K562 (cell line): ENCODE measurements around the gene WASF3. TPM values are rescaled to one million over a fixed set of nuclear protein-coding genes. Genes with fewer than 3 reads are reported as not detected.

Experiments used
- ATAC-seq: fragments of 200-7000 bp; cut with Tn5 transposase; 3 replicates; pipeline ENCODE4 v1.9.1; 2020; ENCODE audit warnings: moderate library complexity
- BruUV-seq: library from RNA; stranded (reverse); fragments of 400-500 nt; replicated peaks from 2 replicates; lab custom pipeline; 2021; lab: Mats Ljungman, UMichigan
- CTCF ChIA-PET: fragments of 300-600 bp; formaldehyde crosslinking; extraction: SDS; loops from one replicate; lab custom pipeline; 2021; ENCODE audit warnings: low intra/inter-chr PET ratio; lab: Yijun Ruan, JAX
- POLR2A ChIA-PET: fragments of 300-600, 350-650 bp; sonication (Branson Sonifier 250); formaldehyde crosslinking; extraction: SDS; loops from one replicate; lab custom pipeline; 2021; ENCODE audit warnings: antibody characterized with exemption, inconsistent platforms; lab: Yijun Ruan, JAX
- DNase-seq, 4 experiments: peaks; one replicate each; pipeline versions ENCODE4 v3.0.0 to v3.0.0-alpha.2; 2011 to 2018; ENCODE audit warnings: low spot score in 3 of 4, mixed read lengths in 3 of 4; ENCODE audit errors: extremely low read depth in 1 of 4
- FAIRE-seq: peaks from 2 replicates; lab custom pipeline; 2011; peaks lifted over from hg19 to GRCh38; lab: Jason Lieb, UNC
- H2AFZ ChIP-seq: 2 replicates; pipeline ENCODE4 v1.6.0; 2011; ENCODE audit warnings: low read depth, low read length, control low read depth, inconsistent platforms
- H3K27ac ChIP-seq: fragments of 200-600 bp; 3 replicates; pipeline ENCODE4 v1.8.0; 2011; ENCODE audit warnings: low read depth, mild to moderate bottlenecking, control low read depth, inconsistent platforms, low read length, moderate library complexity, mixed read lengths; ENCODE audit errors: extremely low read depth
- H3K27me3 ChIP-seq, 2 experiments: fragments of 300-600 bp in 1 of 2; 2 replicates in 1 of 2; 3 replicates in 1 of 2; pipeline versions ENCODE4 v1.6.0 to v1.8.0; 2011; ENCODE audit warnings: inconsistent platforms in 2 of 2, low read length in 2 of 2, mild to moderate bottlenecking in 1 of 2, mixed read lengths in 1 of 2, moderate library complexity in 1 of 2; ENCODE audit not compliant: control insufficient read depth in 2 of 2, insufficient read depth in 2 of 2
- H3K36me3 ChIP-seq: fragments of 300-600 bp; 3 replicates; pipeline ENCODE4 v1.8.0; 2011; ENCODE audit warnings: mild to moderate bottlenecking, low read length, inconsistent platforms; ENCODE audit not compliant: control insufficient read depth, insufficient read depth
- H3K4me1 ChIP-seq, 2 experiments: fragments of 200-600 bp in 1 of 2; replicated peaks in 1 of 2; 2 replicates in 1 of 2; 3 replicates in 1 of 2; pipeline versions ENCODE4 v1.5.1 to v1.8.0; 2011; ENCODE audit warnings: inconsistent platforms in 2 of 2, low read length in 2 of 2, mild to moderate bottlenecking in 1 of 2, mixed read lengths in 1 of 2, moderate library complexity in 1 of 2; ENCODE audit not compliant: control insufficient read depth in 2 of 2, insufficient read depth in 2 of 2
- H3K4me2 ChIP-seq: 2 replicates; pipeline ENCODE4 v1.6.1; 2011; ENCODE audit warnings: low read length, control low read depth, inconsistent platforms, mixed read lengths; ENCODE audit not compliant: insufficient read depth
- H3K4me3 ChIP-seq: fragments of 200-600 bp; sonication (generic), shearing (Covaris generic); 2 replicates; pipeline ENCODE4 v1.5.1; 2016; ENCODE audit warnings: control low read depth, inconsistent platforms
- H3K79me2 ChIP-seq: fragments of 200-600 bp; 3 replicates; pipeline ENCODE4 v1.8.0; 2011; ENCODE audit warnings: low read length, inconsistent platforms; ENCODE audit not compliant: control insufficient read depth, insufficient read depth
- H3K9ac ChIP-seq, 2 experiments: 2 replicates each; pipeline versions ENCODE4 v1.6.0 to v1.6.1; 2011; ENCODE audit warnings: low read depth in 2 of 2, low read length in 2 of 2, control low read depth in 1 of 2, inconsistent platforms in 1 of 2, mild to moderate bottlenecking in 1 of 2, mixed read lengths in 1 of 2; ENCODE audit not compliant: insufficient read depth in 1 of 2
- H3K9me1 ChIP-seq: one replicate; pipeline ENCODE4 v1.6.0; 2011; ENCODE audit warnings: inconsistent platforms, mild to moderate bottlenecking, low read length, moderate library complexity; ENCODE audit not compliant: control insufficient read depth, insufficient read depth
- H3K9me3 ChIP-seq: replicated peaks from 2 replicates; pipeline ENCODE4 v1.5.1; 2011; ENCODE audit warnings: low read depth, low read length, inconsistent platforms; ENCODE audit not compliant: control insufficient read depth, insufficient read depth
- H4K20me1 ChIP-seq: replicated peaks from 2 replicates; pipeline ENCODE4 v1.6.1; 2011; ENCODE audit warnings: low read length, inconsistent platforms, mixed read lengths; ENCODE audit not compliant: control insufficient read depth, insufficient read depth
- ADNP ChIP-seq: fragments of 200-800 bp; sonication (Bioruptor generic); IDR thresholded peaks from 2 replicates; pipeline ENCODE4 v1.6.1; 2016; ENCODE audit warnings: missing genetic modification characterization, missing compliant biosample characterization
- ARID2 ChIP-seq: fragments of 450-650 bp; IDR thresholded peaks from 2 replicates; pipeline ENCODE4 v1.6.1; 2017; ENCODE audit warnings: antibody characterized with exemption, mild to moderate bottlenecking
- CCAR2 ChIP-seq: fragments of 200-400 bp; formaldehyde crosslinking; IDR thresholded peaks from 2 replicates; pipeline ENCODE4 v1.6.1; 2017; ENCODE audit warnings: mild to moderate bottlenecking, low read depth, low read length
- ELF4 ChIP-seq: fragments of 450-650 bp; formaldehyde crosslinking; IDR thresholded peaks from 2 replicates; pipeline ENCODE4 v1.4.0; 2022; ENCODE audit warnings: missing genetic modification characterization
- HMBOX1 ChIP-seq: sonication (generic); IDR thresholded peaks from 2 replicates; pipeline ENCODE4 v1.6.1; 2016
- HOMEZ ChIP-seq: fragments of 250-450 bp; sonication (Bioruptor Pico); IDR thresholded peaks from 2 replicates; pipeline ENCODE4 v1.4.0; 2020; ENCODE audit warnings: mild to moderate bottlenecking, moderate library complexity
- IRF1 ChIP-seq: sonication (generic); formaldehyde crosslinking; IDR thresholded peaks from 2 replicates; pipeline ENCODE4 v1.8.0; 2022; ENCODE audit warnings: missing genetic modification reagents, mild to moderate bottlenecking, borderline replicate concordance
- KLF1 ChIP-seq: fragments of 450-650 bp; IDR thresholded peaks from 2 replicates; pipeline ENCODE4 v1.6.1; 2016; ENCODE audit warnings: missing genetic modification characterization, missing compliant biosample characterization
- ZBTB1 ChIP-seq: sonication (generic); formaldehyde crosslinking; IDR thresholded peaks from 2 replicates; pipeline ENCODE4 v1.8.1; 2023; ENCODE audit warnings: missing genetic modification reagents, low read depth, mild to moderate bottlenecking, borderline replicate concordance
- WGBS: fragments of 100-300 bp; shearing (Covaris generic); methylation state at CpG from one replicate; pipeline ENCODE4 v1.1.6; 2016; ENCODE audit warnings: low coverage, mixed read lengths; ENCODE audit not compliant: insufficient coverage; ENCODE audit errors: missing lambda C conversion rate; 5-methylcytosine and 5-hydroxymethylcytosine counted together
- in situ Hi-C: fragments of 300-500 bp; cut with MboI; formaldehyde crosslinking; loops from 4 replicates; pipeline ENCODE4 v1.15.0; 2018; ENCODE audit warnings: inconsistent platforms, mixed read lengths
- intact Hi-C: fragments of 100-400 bp; cut with micrococcal nuclease; formaldehyde crosslinking; loops from 2 replicates; pipeline ENCODE4 v1.14.2; 2022
- polyA plus RNA-seq, 8 experiments: library from polyadenylated mRNA; depleted of rRNA in 4 of 8; stranded (reverse) in 5 of 8; unstranded in 3 of 8; fragments of >200 nt; fragmentation: Nextera tagmentation in 2 of 8; fragmentation: Illumina TruSeq in 1 of 8; extraction: Ambion mirVana in 2 of 8; extraction: Trizol in 1 of 8; gene quantifications; 2 replicates each; pipeline versions ENCODE4 v1.2.1 to v1.2.3, GENCODE V29; 2011 to 2014; ENCODE audit warnings: inconsistent platforms in 1 of 8, missing spikeins in 1 of 8
- total RNA-seq, 7 experiments: library from RNA; depleted of rRNA in 6 of 7; stranded (reverse); fragments of >200 nt in 6 of 7; fragmentation: Illumina TruSeq in 2 of 7; extraction: Trizol in 2 of 7; gene quantifications; 2 replicates each; pipeline versions ENCODE4 v1.2.1 to v1.2.3, GENCODE V29; 2011 to 2021; ENCODE audit warnings: low replicate concordance in 1 of 7

Gene WASF3
- total and polyA plus RNA-seq, 9 of the 15 experiments (the other 6 are each of a cell fraction or from before 2014, with no cell fraction given) = 0.04 to 0.43 (median 0.11) TPM

- TF ChIP-seq HOMEZ (CRISPR knock-in tag) (no peak), ADNP (no peak), ARID2 (no peak), HMBOX1 (no peak), ZBTB1 (CRISPR knock-in tag) (no peak), ELF4 (CRISPR knock-in tag) (no peak)
Observed at GRCh38 chr13:26618726-26619125, 61.2 kb downstream of the WASF3 start (continued).

GRCh38 chr13:26619358-26619757 is 61.9 kb downstream of the WASF3 start:
- H3K9me1 ChIP-seq = no peaks in the 10 kb centered on the region
- H2AFZ ChIP-seq = no peak overlapping the region
- 0% methylated on average over 2 of the region's 2 CpGs for WGBS

More at GRCh38 chr13:26619358-26619757, 61.9 kb downstream of the WASF3 start:
- ChIA-PET CTCF (no interaction called here), POLR2A (no interaction called here)
- intact Hi-C loops (no loop called here), in situ Hi-C loops (no loop called here)
- DNase-seq (no peak), ATAC-seq (no peak), FAIRE-seq (no peak)
- no peaks in the 10 kb centered on the region for H4K20me1 ChIP-seq
- no peak overlapping the region for H3K4me3 ChIP-seq
- H3K9me3 ChIP-seq = no peaks in the 10 kb centered on the region
- H3K27ac ChIP-seq = no peak overlapping the region
- H3K27me3 ChIP-seq = no peaks in the 10 kb centered on the region
- BruUV-seq = no TSS peak
- no peaks in the 10 kb centered on the region for H3K36me3 ChIP-seq
- H3K4me1 ChIP-seq = no peaks in the 10 kb centered on the region
- no peaks in the 10 kb centered on the region for H3K79me2 ChIP-seq
- no peak overlapping the region for H3K9ac ChIP-seq
- H3K4me2 ChIP-seq = no peak overlapping the region
- TF ChIP-seq KLF1 (tag) (no peak), CCAR2 (no peak), IRF1 (CRISPR knock-in tag) (no peak)
